ENCODE measurements around the gene METTL24.
"Not testable (repeated sequence)": the region's sequence is repeated elsewhere in the genome, so short reads cannot be mapped to it uniquely, and the experiment has no call there.

METTL24 gene

GRCh38 chr6:110307368-110307767, 50.8 kb downstream of the METTL24 start:
- DNase-seq = no peak

- not testable (repeated sequence) for DNase-seq
These were observed 52.3 kb downstream of the METTL24 start for GRCh38 chr6:110305832-110306231.

GRCh38 chr6:110303692-110304091, 54.5 kb downstream of the METTL24 start:
- DNase-seq = not testable (repeated sequence)

GRCh38 chr6:110298916-110299315, 59.2 kb downstream of the METTL24 start:
- DNase-seq = no peak

GRCh38 chr6:110298411-110298810, 59.7 kb downstream of the METTL24 start:
- peak; percentile 19 for DNase-seq

DNA sequence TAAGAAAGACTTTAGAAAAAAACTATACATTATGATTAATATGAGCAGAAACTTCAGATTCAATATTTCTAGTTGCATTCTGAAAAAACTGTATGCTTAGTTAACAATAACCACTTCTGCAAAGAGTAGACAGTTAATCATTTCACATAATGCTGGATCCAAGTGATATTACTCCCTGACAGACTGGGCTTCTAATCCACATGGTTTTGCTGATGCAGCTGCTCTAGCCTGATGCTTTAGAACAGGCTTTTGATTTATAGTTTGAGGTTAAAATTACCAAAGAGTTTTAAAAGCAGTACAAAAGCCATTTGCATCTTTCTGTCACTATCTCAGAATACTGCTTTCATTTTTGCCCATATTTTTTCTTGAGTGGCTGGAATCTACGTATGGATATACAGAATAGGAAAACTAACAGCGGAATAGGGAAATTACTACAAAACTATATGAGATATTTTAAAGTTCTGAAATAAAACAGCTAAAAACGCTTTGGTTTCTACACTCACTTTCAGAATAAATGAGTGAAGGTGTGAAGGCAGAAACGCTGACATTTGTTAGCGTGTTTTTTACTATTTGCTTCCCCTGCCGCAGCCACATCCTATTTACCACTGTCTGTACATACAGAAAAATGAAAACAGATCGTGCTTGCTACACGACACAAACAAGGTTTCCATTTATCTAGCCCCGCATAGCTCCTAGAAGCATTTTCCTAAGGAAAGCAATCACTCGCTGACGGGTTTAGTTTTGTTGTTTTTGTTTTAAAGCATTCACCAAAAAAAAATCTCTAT, 61.7 kb downstream of the METTL24 start:
- peak; percentile 69 for DNase-seq

GRCh38 chr6:110295451-110296165, 62.5 kb downstream of the METTL24 start:
- DNase-seq = peak; percentile 91

DNA sequence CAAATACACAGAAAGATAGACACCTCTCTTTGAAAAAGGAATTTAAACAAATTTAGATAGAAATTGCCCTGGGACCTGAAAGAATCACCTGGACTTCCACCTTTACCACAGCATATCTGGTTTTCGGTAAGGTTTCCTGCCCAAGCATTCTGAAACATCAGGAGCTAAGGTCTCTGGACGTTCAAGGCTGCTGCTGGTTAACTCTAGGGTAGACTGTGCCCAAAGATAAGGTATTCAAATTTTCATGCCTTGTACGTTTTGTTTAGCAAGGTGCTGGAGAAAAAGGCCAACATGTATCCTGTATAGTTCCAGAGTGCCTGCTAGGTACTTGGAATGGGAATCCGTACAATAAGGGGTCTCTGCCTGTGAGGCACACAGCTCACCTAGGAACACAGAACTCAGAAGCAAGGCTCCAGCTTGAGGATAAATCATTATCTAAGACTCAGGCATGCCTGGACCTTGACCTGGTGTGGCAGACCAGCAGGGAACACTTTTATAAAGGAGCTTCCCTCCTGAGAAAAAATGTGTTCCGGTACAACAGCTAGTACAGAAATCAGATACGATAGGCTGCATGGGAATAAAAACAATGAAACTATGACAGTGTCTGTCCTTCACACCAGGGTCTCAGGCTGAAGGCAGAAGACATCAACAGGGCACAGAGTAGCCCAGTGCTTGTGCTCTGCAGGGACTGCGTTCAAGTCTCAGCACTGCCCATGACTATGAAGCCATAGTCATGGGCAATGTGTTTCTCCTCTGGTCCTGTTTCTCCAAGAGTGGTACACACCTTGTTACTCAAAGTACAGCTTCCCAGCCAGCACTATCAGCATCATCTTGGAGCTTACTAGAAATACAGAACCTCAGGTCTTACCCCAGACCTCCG, 70.4 kb downstream of the METTL24 start:
- DNase-seq = no peak

DNA sequence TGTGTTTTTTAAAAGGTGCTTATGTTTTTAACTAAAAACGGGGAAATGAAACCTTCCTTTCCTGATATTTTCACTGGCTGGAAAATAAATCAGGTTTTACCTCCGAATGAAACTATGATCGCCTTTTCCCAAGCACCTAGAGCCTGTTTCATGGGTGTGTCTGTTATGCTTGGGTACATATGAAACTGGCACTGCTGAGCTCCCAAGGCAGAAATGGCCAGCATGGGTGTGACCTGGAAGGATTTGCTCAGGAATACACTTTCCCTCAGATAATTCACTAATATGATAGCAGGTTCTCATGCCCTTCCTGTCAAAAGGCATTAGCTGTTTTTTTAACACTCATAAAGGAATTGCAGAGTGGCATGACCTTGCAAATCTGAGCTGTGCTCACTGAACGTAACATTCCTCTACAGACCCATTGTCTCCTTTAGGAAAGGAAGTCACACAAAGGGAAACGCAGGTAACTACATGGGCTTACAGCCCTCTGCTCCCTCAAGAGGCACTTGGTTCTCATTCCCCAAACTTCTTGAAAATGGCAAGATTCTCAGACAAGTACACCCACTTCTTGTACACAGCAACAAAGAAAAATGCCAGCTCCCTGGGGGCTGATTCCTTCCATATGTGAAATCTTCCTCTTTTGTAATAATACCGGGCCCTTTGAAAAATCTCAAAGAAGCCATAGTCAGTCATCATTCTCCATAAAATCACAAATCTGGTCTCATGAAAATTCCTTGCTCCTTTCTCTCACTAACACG, 72.7 kb downstream of the METTL24 start:
- peak; percentile 9 for DNase-seq

DNA sequence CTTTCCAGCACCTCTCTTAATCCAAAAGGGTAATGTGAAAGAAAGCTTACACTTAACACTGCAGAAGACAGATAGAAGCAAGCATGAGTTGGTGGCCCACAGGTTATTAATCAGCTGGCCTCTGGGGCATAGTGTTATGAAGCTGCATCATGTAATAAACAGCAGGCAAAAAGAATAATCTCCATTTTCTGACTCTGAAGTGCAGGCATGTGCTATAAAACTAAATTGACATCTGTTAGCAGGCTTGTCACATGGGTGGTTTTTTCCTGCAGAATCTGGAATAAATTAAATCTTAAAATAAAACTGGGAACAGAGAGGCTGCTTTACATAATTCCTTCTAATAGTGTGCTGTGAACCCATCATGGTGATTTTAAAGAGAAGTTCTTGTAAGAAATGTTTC, 73.3 kb downstream of the METTL24 start:
- DNase-seq = no peak

DNA sequence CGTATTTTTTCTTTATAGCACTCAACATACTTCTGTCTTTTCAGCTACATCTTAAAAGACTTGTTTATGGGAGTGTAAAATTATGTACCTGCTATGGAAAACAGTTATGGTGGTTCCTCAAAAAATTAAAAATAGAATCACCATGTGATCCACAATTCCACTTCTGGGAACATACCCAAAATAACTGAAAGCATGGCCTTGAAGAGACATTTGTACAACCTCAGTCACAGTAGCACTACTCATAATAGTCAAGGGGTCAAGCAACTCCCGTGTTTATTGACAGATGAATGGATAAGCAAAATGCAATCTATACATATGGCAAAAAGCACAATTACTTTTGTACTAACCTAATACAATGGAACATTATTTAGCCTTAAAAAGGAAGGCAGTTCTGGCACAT, 74.5 kb downstream of the METTL24 start:
- DNase-seq = no peak

- peak; percentile 20 for DNase-seq
These were observed 75.7 kb downstream of the METTL24 start for GRCh38 chr6:110282412-110282811.

DNA sequence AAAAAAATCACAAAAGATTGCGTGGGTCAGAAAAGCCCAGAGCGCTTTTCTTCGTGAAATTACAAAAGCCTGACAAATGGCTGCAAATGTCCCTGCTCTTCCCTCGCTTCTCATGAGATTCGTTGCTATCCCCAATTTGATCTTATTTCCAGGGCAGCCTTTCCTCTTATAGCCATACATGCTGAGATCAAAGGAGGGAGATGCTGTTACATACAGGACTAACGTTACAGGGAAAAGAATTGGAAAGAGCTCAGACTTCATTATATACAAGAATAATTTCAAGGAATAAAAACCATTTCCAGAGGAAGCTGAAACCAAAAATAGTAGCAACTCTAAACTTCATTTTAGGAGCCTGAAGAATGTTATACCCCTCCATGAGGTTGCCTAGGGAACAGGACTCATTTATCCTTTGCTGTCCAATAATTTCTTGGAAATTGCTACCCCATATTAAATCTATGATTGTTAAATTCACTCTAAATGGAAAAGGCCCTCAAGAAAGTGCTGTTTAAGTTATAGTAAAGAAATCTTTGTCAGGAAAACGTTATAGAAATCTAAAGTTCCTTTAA, 81.0 kb downstream of the METTL24 start:
- DNase-seq = no peak

DNA sequence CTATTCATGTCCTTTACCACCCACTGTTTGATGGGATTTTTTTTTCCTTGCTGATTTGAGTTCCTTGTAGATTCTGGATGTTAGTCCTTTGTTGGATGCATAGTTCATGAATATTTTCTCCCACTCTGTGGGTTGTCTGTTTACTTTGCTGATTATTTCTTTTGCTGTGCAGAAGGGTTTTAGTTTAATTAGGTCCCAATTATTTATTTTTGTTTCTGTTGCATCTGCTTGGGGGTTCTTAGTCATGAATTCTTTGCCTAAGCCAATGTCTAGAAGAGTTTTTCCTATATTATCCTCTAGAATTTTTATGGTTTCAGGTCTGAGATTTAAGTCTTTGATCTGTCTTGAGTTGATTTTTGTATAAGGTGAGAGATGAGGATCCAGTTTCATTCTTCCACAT, 85.4 kb downstream of the METTL24 start:
- DNase-seq = not testable (repeated sequence)

DNA sequence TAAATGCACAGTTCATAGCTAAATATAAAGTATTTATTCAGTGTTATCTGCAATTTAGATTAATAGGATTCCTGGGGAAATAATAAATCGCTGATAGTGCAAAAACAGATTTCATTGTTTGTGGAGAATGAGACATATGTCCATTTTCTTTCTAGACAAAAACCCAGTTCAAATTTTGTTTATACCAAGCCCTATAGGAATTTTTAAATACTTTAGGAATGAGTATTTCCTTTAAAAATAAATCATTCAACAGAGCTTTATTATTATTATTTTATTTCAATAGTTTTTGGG, 86.5 kb downstream of the METTL24 start:
- DNase-seq = no peak

DNA sequence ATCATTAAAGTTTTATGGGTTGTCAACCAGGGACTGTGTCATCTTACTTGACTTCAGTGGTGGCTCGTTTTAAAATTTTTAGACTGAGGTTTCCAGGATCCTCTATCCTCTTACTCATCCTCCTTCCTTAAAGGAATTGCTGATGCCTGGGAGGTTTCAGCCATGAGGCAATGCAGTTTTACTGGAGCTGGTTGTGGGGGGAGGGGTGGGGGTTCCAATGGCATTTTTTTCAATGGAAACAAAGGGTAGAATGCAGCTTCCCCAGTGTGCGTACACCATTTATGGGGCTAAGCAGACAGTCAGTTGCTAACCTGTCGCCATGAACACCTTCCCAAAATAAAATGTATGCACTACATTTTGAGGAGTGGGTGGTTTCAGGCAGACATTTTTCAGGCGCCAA, 88.0 kb downstream of the METTL24 start:
- DNase-seq = no peak

DNA sequence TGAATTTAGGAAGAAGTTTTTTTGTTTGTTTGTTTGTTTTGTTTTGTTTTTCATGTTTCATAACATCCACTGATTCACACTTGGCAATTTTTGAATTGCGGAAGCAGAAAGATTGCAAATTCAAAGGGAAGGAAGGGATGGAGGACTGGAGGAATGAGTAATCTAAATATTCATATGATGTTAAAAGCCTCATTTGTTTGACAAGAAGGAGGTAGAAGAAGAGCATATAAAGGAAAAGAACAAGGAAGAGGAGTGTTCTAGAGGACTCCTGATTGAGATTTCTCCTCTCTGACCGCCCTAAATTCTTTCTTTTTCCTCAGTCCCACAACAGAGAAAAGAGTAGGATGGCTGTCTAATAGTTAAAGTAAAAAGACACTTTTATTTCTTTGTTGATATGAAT, 88.5 kb downstream of the METTL24 start:
- no peak for DNase-seq

GRCh38 chr6:110266996-110267395, 91.2 kb downstream of the METTL24 start:
- DNase-seq = no peak

- no peak for DNase-seq
These were observed 92.9 kb downstream of the METTL24 start for GRCh38 chr6:110265273-110265672.

- no peak for DNase-seq
These were observed 101.8 kb downstream of the METTL24 start for GRCh38 chr6:110256366-110256765.

DNA sequence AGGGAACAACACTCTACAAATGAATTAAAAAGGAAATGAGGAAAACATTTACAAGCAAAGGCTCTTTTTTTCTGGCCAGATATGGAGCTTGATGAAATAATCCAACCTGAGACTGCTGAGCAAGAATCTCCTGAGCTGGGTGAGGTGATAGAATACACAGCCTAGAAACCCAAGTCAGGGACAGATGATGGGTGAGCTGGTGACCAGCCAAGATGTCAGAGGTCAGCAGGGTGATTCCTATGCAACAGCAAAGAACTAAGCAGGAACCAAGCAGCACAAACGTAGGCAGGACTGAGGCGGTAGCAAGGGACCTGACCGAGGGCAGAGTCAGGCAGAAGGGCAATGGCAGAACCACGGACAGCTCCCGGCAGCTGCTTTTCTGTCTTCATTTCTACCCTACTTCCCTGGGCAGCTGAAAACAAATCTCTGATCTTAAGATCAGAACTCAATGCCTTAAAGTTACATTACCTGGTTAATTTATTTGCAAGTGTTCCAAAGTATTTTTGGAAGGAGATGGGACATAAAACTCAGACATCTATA, 102.9 kb downstream of the METTL24 start:
- no peak for DNase-seq

DNA sequence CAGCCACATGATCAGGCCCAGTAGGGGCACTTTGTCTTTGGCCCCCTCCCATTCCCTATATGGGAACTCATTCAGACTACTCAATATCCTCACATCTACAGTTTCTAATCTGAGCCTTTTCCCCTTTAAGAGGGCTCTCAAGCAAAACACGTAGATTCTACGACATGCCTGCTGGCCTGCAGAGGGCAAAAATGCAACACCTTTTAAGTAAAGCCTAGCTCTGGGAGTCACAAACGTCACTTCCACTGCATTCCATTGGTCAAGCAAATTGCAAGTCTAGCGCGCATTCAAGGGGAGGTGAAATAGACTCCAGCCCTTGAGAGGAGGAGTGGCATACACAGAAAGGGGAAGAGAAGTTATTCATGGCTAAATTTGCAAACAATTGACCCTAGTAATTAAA, 107.3 kb downstream of the METTL24 start:
- DNase-seq = no peak
